Transverse colon (tissue), 4 donors: ENCODE measurements around the gene BACH2. TPM values are rescaled to one million over a fixed set of nuclear protein-coding genes. Genes with fewer than 3 reads are reported as not detected.

ENCODE experiments used
- DNase-seq: peaks from one replicate; pipeline ENCODE4 v3.0.0-alpha.2; 2019
- H3K27ac ChIP-seq, 4 donors: fragments of 200-600 bp; sonication (generic); 2 replicates each; pipeline ENCODE4 v1.5.1; 2016 to 2018; ENCODE audit warnings: inconsistent platforms in 4 of 4
- H3K27me3 ChIP-seq: fragments of 200-600 bp; sonication (generic); 2 replicates; pipeline ENCODE4 v1.5.1; 2017; ENCODE audit warnings: inconsistent platforms
- H3K36me3 ChIP-seq, 4 donors: fragments of 200-600 bp; sonication (generic); 2 replicates each; pipeline ENCODE4 v1.5.1; 2017 to 2019; ENCODE audit warnings: inconsistent platforms in 4 of 4
- H3K4me1 ChIP-seq, 4 donors: fragments of 200-600 bp; sonication (generic); 2 replicates each; pipeline ENCODE4 v1.5.1; 2017 to 2020; ENCODE audit warnings: inconsistent platforms in 4 of 4
- H3K4me3 ChIP-seq, 4 donors: fragments of 200-600 bp; sonication (generic); 1 replicate in 1 of 4; 2 replicates in 3 of 4; pipeline versions ENCODE4 v1.5.1 to v1.6.1; 2017 to 2019; ENCODE audit warnings: inconsistent platforms in 4 of 4
- H3K9me3 ChIP-seq, 2 donors: fragments of 200-600 bp; sonication (generic); 2 replicates each; pipeline ENCODE4 v1.5.1; 2017 to 2019; ENCODE audit warnings: inconsistent platforms in 2 of 2
- CTCF ChIP-seq, 5 experiments: fragments of 200-600 bp in 3 of 5; fragments of 450-650 bp in 2 of 5; sonication (generic) in 3 of 5; IDR thresholded peaks; 1 replicate in 2 of 5; 2 replicates in 3 of 5; pipeline ENCODE4 v1.5.1; 2016 to 2017; ENCODE audit warnings: antibody characterized with exemption in 5 of 5, inconsistent platforms in 3 of 5, mild to moderate bottlenecking in 2 of 5, moderate library complexity in 1 of 5
- EP300 ChIP-seq: sonication (generic); formaldehyde crosslinking; IDR thresholded peaks from one replicate; pipeline ENCODE4 v1.6.1; 2017; ENCODE audit warnings: antibody characterized with exemption, low read depth
- POLR2A ChIP-seq: fragments of 450-650 bp; IDR thresholded peaks from one replicate; pipeline ENCODE4 v1.6.1; 2016; ENCODE audit warnings: antibody characterized with exemption, mild to moderate bottlenecking, moderate library complexity
- POLR2AphosphoS5 ChIP-seq, 3 donors: sonication (generic); formaldehyde crosslinking; IDR thresholded peaks; one replicate each; pipeline ENCODE4 v1.6.1; 2016; ENCODE audit warnings: antibody characterized with exemption in 3 of 3
- WGBS, 2 donors: methylation state at CpG; one replicate each; pipeline ENCODE4 v1.1.5; 2018; ENCODE audit warnings: low coverage in 1 of 2; 5-methylcytosine and 5-hydroxymethylcytosine counted together
- in situ Hi-C, 4 donors: fragments of 200-750 bp; cut with MboI; loops; one replicate each; pipeline versions ENCODE4 v1.15.0 to v1.15.1; 2017; ENCODE audit warnings: low sequenced_read_pairs in 3 of 4, low pct_ligation_motif_present in 1 of 4, low pct_unique_long_range_greater_than_20kb in 1 of 4
- intact Hi-C: fragments of 100-400 bp; cut with DNase I; formaldehyde crosslinking; loops from one replicate; pipeline ENCODE4 v1.15.1; 2023; ENCODE audit warnings: low total_unique reads
- total RNA-seq, 4 donors: library from RNA; depleted of rRNA; stranded (reverse); fragments of >200 nt; gene quantifications; one replicate each; pipeline ENCODE4 v1.1.0, GENCODE V29; 2016

BACH2 gene
- total RNA-seq, 4 donors from 2014 or later: 0.20 to 7.5 (median 2.4) TPM

GRCh38 chr6:90326404-90327057 lies 29.9 kb upstream of the BACH2 start:
- WGBS, 2 donors: 83 to 88% methylated on average over 1 to 3 of the region's 3 CpGs
- H3K27me3 ChIP-seq: no peaks in the 10 kb centered on the region
- TF ChIP-seq EP300: no peak
- TF ChIP-seq CTCF (IDR thresholded peaks at IDR 0.05): no peak
- no peak for TF ChIP-seq POLR2A
- TF ChIP-seq POLR2AphosphoS5 (IDR thresholded peaks at IDR 0.05): no peak
- H3K27ac ChIP-seq: no peak overlapping the region
- in situ Hi-C loops (no loop called here), intact Hi-C loops (no loop called here)
- DNase-seq: no peak
- H3K4me1 ChIP-seq: no peaks in the 10 kb centered on the region
- no peak overlapping the region for H3K4me3 ChIP-seq
- no peaks in the 10 kb centered on the region for H3K36me3 ChIP-seq
- no peaks in the 10 kb centered on the region for H3K9me3 ChIP-seq

- Histone ChIP-seq H3K27me3 (no peaks in the 10 kb centered on the region), H3K36me3 (no peaks in the 10 kb centered on the region), H3K27ac (no peak overlapping the region), H3K4me3 (no peak overlapping the region), H3K9me3 (no peaks in the 10 kb centered on the region), H3K4me1 (no peaks in the 10 kb centered on the region)
- in situ Hi-C loops: no loop called here
- 88 to 89% methylated on average over 1 to 6 of the region's 6 CpGs for WGBS, 2 donors
- no peak for DNase-seq
- no peak for TF ChIP-seq POLR2A
- intact Hi-C loops: no loop called here
Measured at GRCh38 chr6:90323706-90324105, 27.1 kb upstream of the BACH2 start.

- intact Hi-C loops: no loop called here
- H3K4me1 ChIP-seq: no peaks in the 10 kb centered on the region
- TF ChIP-seq EP300 (no peak), CTCF (IDR thresholded peaks at IDR 0.05) (no peak), POLR2AphosphoS5 (IDR thresholded peaks at IDR 0.05) (no peak), POLR2A (no peak)
- H3K27me3 ChIP-seq: no peaks in the 10 kb centered on the region
- H3K4me3 ChIP-seq: no peak overlapping the region
- WGBS, 2 donors: 66 to 87% methylated on average over 3 of the region's 3 CpGs
- no peak for DNase-seq
- no peaks in the 10 kb centered on the region for H3K9me3 ChIP-seq
- in situ Hi-C loops: no loop called here
- no peak overlapping the region for H3K27ac ChIP-seq
- H3K36me3 ChIP-seq: no peaks in the 10 kb centered on the region
Measured at GRCh38 chr6:90322976-90323474, 26.4 kb upstream of the BACH2 start.

- Histone ChIP-seq H3K27me3 (no peaks in the 10 kb centered on the region), H3K27ac (no peak overlapping the region), H3K36me3 (no peaks in the 10 kb centered on the region), H3K4me3 (no peak overlapping the region), H3K4me1 (no peaks in the 10 kb centered on the region), H3K9me3 (no peaks in the 10 kb centered on the region)
- intact Hi-C loops: no loop called here
- 69 to 73% methylated on average over 4 to 6 of the region's 6 CpGs for WGBS, 2 donors
- no peak for DNase-seq
- TF ChIP-seq POLR2A (no peak), CTCF (IDR thresholded peaks at IDR 0.05) (no peak), POLR2AphosphoS5 (IDR thresholded peaks at IDR 0.05) (no peak), EP300 (no peak)
- in situ Hi-C loops: no loop called here
Measured at GRCh38 chr6:90319979-90320685, 23.5 kb upstream of the BACH2 start.
